ENCODE data around the gene RANBP17.

GRCh38 chr5:171094356-171094755 lies 232.5 kb downstream of the RANBP17 start:
- TF ChIP-seq CTCF (IDR thresholded peaks at IDR 0.05; ENCODE audit: low read depth, low read length, poor library complexity, severe bottlenecking) = no peak
- no peak for TF ChIP-seq EZH2phosphoT487 (IDR thresholded peaks at IDR 0.05; ENCODE audit: borderline replicate concordance, low read length)

Measured in DOHH2 (cell line).